ENCODE results near the gene SPACA1. TPM values are rescaled to one million over a fixed set of nuclear protein-coding genes. Genes with fewer than 3 reads are reported as not detected.

SPACA1 gene
- total and polyA plus RNA-seq, 2 of the 4 experiments (the other 2 are of a cell fraction) = not detected

GRCh38 chr6:88044530-88044929 lies 3.1 kb upstream of the SPACA1 start:
- Histone ChIP-seq H2BK120ac (ENCODE audit: low read depth, low read length) (no peak overlapping the region), H3K4me1 (ENCODE audit: control insufficient read depth, insufficient read depth, low read length) (no peaks in the 10 kb centered on the region), H2BK15ac (ENCODE audit: low read depth, low read length) (no peak overlapping the region), H3K27me3 (ENCODE audit: control insufficient read depth, insufficient read depth, low read length) (peaks cover 1% of the 10 kb centered on the region; the same call in 1 of the 2 replicates), H2BK5ac (ENCODE audit: low read depth, low read length, poor library complexity, severe bottlenecking) (no peak overlapping the region), H3K4me2 (ENCODE audit: low read depth, low read length) (no peak overlapping the region), H3K27ac (ENCODE audit: insufficient read depth, low read length) (no peak overlapping the region), H3K36me3 (ENCODE audit: control insufficient read depth, insufficient read depth, low read length) (no peaks in the 10 kb centered on the region), H4K91ac (ENCODE audit: insufficient read depth, low read depth, low read length) (no peak overlapping the region), H3K9me3 (ENCODE audit: control insufficient read depth, insufficient read depth, low read length) (peaks cover 4% of the 10 kb centered on the region; the same call in 1 of the 2 replicates), H3K23ac (ENCODE audit: low read depth, low read length) (no peak overlapping the region), H3K9me1 (ENCODE audit: insufficient read depth, low read length) (no peaks in the 10 kb centered on the region), H4K5ac (ENCODE audit: low read depth, low read length) (no peak overlapping the region), H3K4ac (ENCODE audit: low read depth, low read length) (no peak overlapping the region), H3K14ac (replicated peaks; ENCODE audit: low read depth, low read length) (no peak overlapping the region), H2AFZ (replicated peaks; ENCODE audit: low read length, poor library complexity) (no peak overlapping the region), H3K4me3 (ENCODE audit: insufficient read depth, low read depth, low read length) (no peak overlapping the region), H4K8ac (ENCODE audit: low read depth in 2 of 2, low read length in 2 of 2) (no peak overlapping the region), H3K9ac (ENCODE audit: low read depth, low read length) (no peak overlapping the region), H2AK9ac (replicated peaks; ENCODE audit: low read depth, low read length, poor library complexity) (no peak overlapping the region), H3K18ac (ENCODE audit: low read depth, low read length) (no peak overlapping the region), H4K20me1 (ENCODE audit: insufficient read depth, low read length) (no peaks in the 10 kb centered on the region), H2AK5ac (ENCODE audit: low read depth, low read length) (no peak overlapping the region), H2BK20ac (ENCODE audit: low read depth, low read length) (no peak overlapping the region), H3K79me1 (ENCODE audit: low read depth in 1 of 2, low read length in 2 of 2) (no peaks in the 10 kb centered on the region), H3K56ac (ENCODE audit: extremely low read depth, insufficient read depth, low read length) (no peak overlapping the region)
- ChIA-PET CTCF (no interaction called here), POLR2A (ENCODE audit: unreplicated experiment) (no interaction called here)
- intact Hi-C loops (cut with micrococcal nuclease) = no loop called here
- ATAC-seq (ENCODE audit: low read depth) (no peak), DNase-seq (no peak)
- in situ Hi-C loops (cut with MboI; ENCODE audit: low sequenced_read_pairs) = no loop called here
- dilution Hi-C loops (cut with HindIII; ENCODE audit: low sequenced_read_pairs, unreplicated experiment) = no loop called here
- no peak for TF ChIP-seq NFE2L2 (IDR thresholded peaks at IDR 0.05; ENCODE audit: low read depth, low read length)
- TF ChIP-seq RCOR1 (IDR thresholded peaks at IDR 0.05; ENCODE audit: insufficient replicate concordance, low read length) = no peak
- no peak for TF ChIP-seq RAD21 (IDR thresholded peaks at IDR 0.05; ENCODE audit: low read length)
- TF ChIP-seq, protein P1, sequence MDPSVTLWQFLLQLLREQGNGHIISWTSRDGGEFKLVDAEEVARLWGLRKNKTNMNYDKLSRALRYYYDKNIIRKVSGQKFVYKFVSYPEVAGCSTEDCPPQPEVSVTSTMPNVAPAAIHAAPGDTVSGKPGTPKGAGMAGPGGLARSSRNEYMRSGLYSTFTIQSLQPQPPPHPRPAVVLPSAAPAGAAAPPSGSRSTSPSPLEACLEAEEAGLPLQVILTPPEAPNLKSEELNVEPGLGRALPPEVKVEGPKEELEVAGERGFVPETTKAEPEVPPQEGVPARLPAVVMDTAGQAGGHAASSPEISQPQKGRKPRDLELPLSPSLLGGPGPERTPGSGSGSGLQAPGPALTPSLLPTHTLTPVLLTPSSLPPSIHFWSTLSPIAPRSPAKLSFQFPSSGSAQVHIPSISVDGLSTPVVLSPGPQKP (IDR thresholded peaks at IDR 0.05; ENCODE audit: borderline replicate concordance, low read depth, low read length) = no peak
- no peak for TF ChIP-seq POLR2A (IDR thresholded peaks at IDR 0.05; ENCODE audit: low read depth, low read length)
- TF ChIP-seq MXI1 (IDR thresholded peaks at IDR 0.05; ENCODE audit: borderline replicate concordance, low read depth, low read length) = no peak
- no peak for TF ChIP-seq CHD1 (IDR thresholded peaks at IDR 0.05; ENCODE audit: low read depth, low read length)
- no peak for TF ChIP-seq FOS (IDR thresholded peaks at IDR 0.05; ENCODE audit: low read depth, low read length)
- TF ChIP-seq USF2 (IDR thresholded peaks at IDR 0.05; ENCODE audit: low read depth, low read length) = no peak
- TF ChIP-seq RFX5 (IDR thresholded peaks at IDR 0.05; ENCODE audit: low read depth, low read length) = no peak
- no peak for TF ChIP-seq SMC3 (IDR thresholded peaks at IDR 0.05; ENCODE audit: low read depth, low read length)
- no peak for TF ChIP-seq MAFK (IDR thresholded peaks at IDR 0.05; ENCODE audit: low read depth, low read length)
- no peak for TF ChIP-seq CEBPB (IDR thresholded peaks at IDR 0.05; ENCODE audit: low read depth, low read length)
- TF ChIP-seq BHLHE40 (IDR thresholded peaks at IDR 0.05; ENCODE audit: low read depth, low read length) = no peak
- TF ChIP-seq MAZ (IDR thresholded peaks at IDR 0.05; ENCODE audit: borderline replicate concordance, low read depth, low read length) = no peak
- TF ChIP-seq, protein P2, sequence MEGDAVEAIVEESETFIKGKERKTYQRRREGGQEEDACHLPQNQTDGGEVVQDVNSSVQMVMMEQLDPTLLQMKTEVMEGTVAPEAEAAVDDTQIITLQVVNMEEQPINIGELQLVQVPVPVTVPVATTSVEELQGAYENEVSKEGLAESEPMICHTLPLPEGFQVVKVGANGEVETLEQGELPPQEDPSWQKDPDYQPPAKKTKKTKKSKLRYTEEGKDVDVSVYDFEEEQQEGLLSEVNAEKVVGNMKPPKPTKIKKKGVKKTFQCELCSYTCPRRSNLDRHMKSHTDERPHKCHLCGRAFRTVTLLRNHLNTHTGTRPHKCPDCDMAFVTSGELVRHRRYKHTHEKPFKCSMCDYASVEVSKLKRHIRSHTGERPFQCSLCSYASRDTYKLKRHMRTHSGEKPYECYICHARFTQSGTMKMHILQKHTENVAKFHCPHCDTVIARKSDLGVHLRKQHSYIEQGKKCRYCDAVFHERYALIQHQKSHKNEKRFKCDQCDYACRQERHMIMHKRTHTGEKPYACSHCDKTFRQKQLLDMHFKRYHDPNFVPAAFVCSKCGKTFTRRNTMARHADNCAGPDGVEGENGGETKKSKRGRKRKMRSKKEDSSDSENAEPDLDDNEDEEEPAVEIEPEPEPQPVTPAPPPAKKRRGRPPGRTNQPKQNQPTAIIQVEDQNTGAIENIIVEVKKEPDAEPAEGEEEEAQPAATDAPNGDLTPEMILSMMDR (conservative IDR thresholded peaks at IDR 0.05; ENCODE audit: low read depth, low read length) = no peak
- BruUV-seq (replicated peaks) = no TSS peak
